ENCODE measurements around the gene KIAA0319L.

Gene KIAA0319L

GRCh38 chr1:35449334-35450008, 107.7 kb downstream of the KIAA0319L start:
- Mint-ChIP-seq H3K27me3 (ENCODE audit: low read depth) (no peaks in the 10 kb centered on the region), H3K36me3 (ENCODE audit: low read depth) (peaks cover 40% of the 10 kb centered on the region), H3K4me1 (ENCODE audit: low read depth) (peaks cover 34% of the 10 kb centered on the region), H3K27ac (no peak overlapping the region), H3K4me3 (no peak overlapping the region), H3K9me3 (no peaks in the 10 kb centered on the region)

GRCh38 chr1:35448344-35448801, 108.8 kb downstream of the KIAA0319L start:
- no peaks in the 10 kb centered on the region for H3K9me3 Mint-ChIP-seq
- H3K27ac Mint-ChIP-seq = no peak overlapping the region
- no peaks in the 10 kb centered on the region for H3K27me3 Mint-ChIP-seq (ENCODE audit: low read depth)
- peaks cover 30% of the 10 kb centered on the region for H3K36me3 Mint-ChIP-seq (ENCODE audit: low read depth)
- peaks cover 28% of the 10 kb centered on the region for H3K4me1 Mint-ChIP-seq (ENCODE audit: low read depth)
- H3K4me3 Mint-ChIP-seq = no peak overlapping the region

- no peaks in the 10 kb centered on the region for H3K27me3 Mint-ChIP-seq (ENCODE audit: low read depth)
- no peak overlapping the region for H3K27ac Mint-ChIP-seq
- H3K9me3 Mint-ChIP-seq = no peaks in the 10 kb centered on the region
- H3K36me3 Mint-ChIP-seq (ENCODE audit: low read depth) = peaks cover 26% of the 10 kb centered on the region
- peaks cover 25% of the 10 kb centered on the region for H3K4me1 Mint-ChIP-seq (ENCODE audit: low read depth)
- no peak overlapping the region for H3K4me3 Mint-ChIP-seq
Observed at GRCh38 chr1:35447278-35447677, 109.9 kb downstream of the KIAA0319L start.

GRCh38 chr1:35444519-35444774, 112.8 kb downstream of the KIAA0319L start:
- peaks cover 23% of the 10 kb centered on the region for H3K36me3 Mint-ChIP-seq (ENCODE audit: low read depth)
- no peak overlapping the region for H3K4me3 Mint-ChIP-seq
- no peak overlapping the region for H3K27ac Mint-ChIP-seq
- H3K9me3 Mint-ChIP-seq = no peaks in the 10 kb centered on the region
- peaks cover 12% of the 10 kb centered on the region for H3K4me1 Mint-ChIP-seq (ENCODE audit: low read depth)
- H3K27me3 Mint-ChIP-seq (ENCODE audit: low read depth) = no peaks in the 10 kb centered on the region

GRCh38 chr1:35443768-35444518, 113.3 kb downstream of the KIAA0319L start:
- Mint-ChIP-seq H3K9me3 (no peaks in the 10 kb centered on the region), H3K27me3 (ENCODE audit: low read depth) (no peaks in the 10 kb centered on the region), H3K4me1 (ENCODE audit: low read depth) (peaks cover 12% of the 10 kb centered on the region), H3K4me3 (no peak overlapping the region), H3K27ac (no peak overlapping the region), H3K36me3 (ENCODE audit: low read depth) (peaks cover 26% of the 10 kb centered on the region)

- Mint-ChIP-seq H3K4me3 (no peak overlapping the region), H3K36me3 (ENCODE audit: low read depth) (peaks cover 23% of the 10 kb centered on the region), H3K9me3 (no peaks in the 10 kb centered on the region), H3K4me1 (ENCODE audit: low read depth) (peaks cover 8% of the 10 kb centered on the region), H3K27ac (no peak overlapping the region), H3K27me3 (ENCODE audit: low read depth) (no peaks in the 10 kb centered on the region)
Observed at GRCh38 chr1:35442734-35443133, 114.5 kb downstream of the KIAA0319L start.

- peaks cover 26% of the 10 kb centered on the region for H3K36me3 Mint-ChIP-seq (ENCODE audit: low read depth)
- no peak overlapping the region for H3K4me3 Mint-ChIP-seq
- no peak overlapping the region for H3K27ac Mint-ChIP-seq
- H3K27me3 Mint-ChIP-seq (ENCODE audit: low read depth) = no peaks in the 10 kb centered on the region
- H3K9me3 Mint-ChIP-seq = no peaks in the 10 kb centered on the region
- H3K4me1 Mint-ChIP-seq (ENCODE audit: low read depth) = peaks cover 7% of the 10 kb centered on the region
Observed at GRCh38 chr1:35441926-35442579, 115.2 kb downstream of the KIAA0319L start.

- Mint-ChIP-seq H3K4me3 (no peak overlapping the region), H3K36me3 (ENCODE audit: low read depth) (peaks cover 29% of the 10 kb centered on the region), H3K27me3 (ENCODE audit: low read depth) (no peaks in the 10 kb centered on the region), H3K27ac (no peak overlapping the region), H3K4me1 (ENCODE audit: low read depth) (peaks cover 7% of the 10 kb centered on the region), H3K9me3 (no peaks in the 10 kb centered on the region)
Observed at GRCh38 chr1:35439626-35440025, 117.6 kb downstream of the KIAA0319L start.

- Mint-ChIP-seq H3K36me3 (ENCODE audit: low read depth) (peaks cover 31% of the 10 kb centered on the region), H3K4me3 (no peak overlapping the region), H3K4me1 (ENCODE audit: low read depth) (peaks cover 3% of the 10 kb centered on the region), H3K27ac (no peak overlapping the region), H3K9me3 (no peaks in the 10 kb centered on the region), H3K27me3 (ENCODE audit: low read depth) (no peaks in the 10 kb centered on the region)
Observed at GRCh38 chr1:35437200-35437599, 120.0 kb downstream of the KIAA0319L start.

GRCh38 chr1:35436078-35436477, 121.1 kb downstream of the KIAA0319L start:
- no peak overlapping the region for H3K27ac Mint-ChIP-seq
- H3K4me3 Mint-ChIP-seq = no peak overlapping the region
- no peaks in the 10 kb centered on the region for H3K9me3 Mint-ChIP-seq
- peaks cover 30% of the 10 kb centered on the region for H3K36me3 Mint-ChIP-seq (ENCODE audit: low read depth)
- peaks cover 9% of the 10 kb centered on the region for H3K4me1 Mint-ChIP-seq (ENCODE audit: low read depth)
- no peaks in the 10 kb centered on the region for H3K27me3 Mint-ChIP-seq (ENCODE audit: low read depth)

GRCh38 chr1:35434703-35435102, 122.5 kb downstream of the KIAA0319L start:
- peaks cover 32% of the 10 kb centered on the region for H3K36me3 Mint-ChIP-seq (ENCODE audit: low read depth)
- peaks cover 9% of the 10 kb centered on the region for H3K4me1 Mint-ChIP-seq (ENCODE audit: low read depth)
- H3K4me3 Mint-ChIP-seq = no peak overlapping the region
- no peaks in the 10 kb centered on the region for H3K9me3 Mint-ChIP-seq
- no peak overlapping the region for H3K27ac Mint-ChIP-seq
- H3K27me3 Mint-ChIP-seq (ENCODE audit: low read depth) = no peaks in the 10 kb centered on the region

GRCh38 chr1:35433714-35434113, 123.5 kb downstream of the KIAA0319L start:
- H3K36me3 Mint-ChIP-seq (ENCODE audit: low read depth) = peaks cover 24% of the 10 kb centered on the region
- no peak overlapping the region for H3K4me3 Mint-ChIP-seq
- no peak overlapping the region for H3K27ac Mint-ChIP-seq
- H3K27me3 Mint-ChIP-seq (ENCODE audit: low read depth) = no peaks in the 10 kb centered on the region
- H3K9me3 Mint-ChIP-seq = no peaks in the 10 kb centered on the region
- peaks cover 9% of the 10 kb centered on the region for H3K4me1 Mint-ChIP-seq (ENCODE audit: low read depth)

GRCh38 chr1:35432231-35432630, 125.0 kb downstream of the KIAA0319L start:
- Mint-ChIP-seq H3K4me3 (no peak overlapping the region), H3K9me3 (no peaks in the 10 kb centered on the region), H3K27me3 (ENCODE audit: low read depth) (no peaks in the 10 kb centered on the region), H3K36me3 (ENCODE audit: low read depth) (peaks cover 17% of the 10 kb centered on the region), H3K27ac (no peak overlapping the region), H3K4me1 (ENCODE audit: low read depth) (peaks cover 9% of the 10 kb centered on the region)

- H3K27ac Mint-ChIP-seq = peak overlapping the region; percentile 21
- H3K9me3 Mint-ChIP-seq = no peaks in the 10 kb centered on the region
- H3K36me3 Mint-ChIP-seq (ENCODE audit: low read depth) = peaks cover 15% of the 10 kb centered on the region
- H3K27me3 Mint-ChIP-seq (ENCODE audit: low read depth) = no peaks in the 10 kb centered on the region
- no peak overlapping the region for H3K4me3 Mint-ChIP-seq
- peaks cover 9% of the 10 kb centered on the region for H3K4me1 Mint-ChIP-seq (ENCODE audit: low read depth)
Observed at GRCh38 chr1:35431173-35431599, 126.0 kb downstream of the KIAA0319L start.

- H3K36me3 Mint-ChIP-seq (ENCODE audit: low read depth) = peaks cover 16% of the 10 kb centered on the region
- H3K27ac Mint-ChIP-seq = no peak overlapping the region
Observed at GRCh38 chr1:35430762-35431161, 126.4 kb downstream of the KIAA0319L start.

More at GRCh38 chr1:35430762-35431161, 126.4 kb downstream of the KIAA0319L start:
- Mint-ChIP-seq H3K4me1 (ENCODE audit: low read depth) (peaks cover 9% of the 10 kb centered on the region), H3K9me3 (no peaks in the 10 kb centered on the region), H3K27me3 (ENCODE audit: low read depth) (no peaks in the 10 kb centered on the region), H3K4me3 (no peak overlapping the region)
